HepG2 (cell line): ENCODE data around the gene ZNF763. TPM values are rescaled to one million over a fixed set of nuclear protein-coding genes. Genes with fewer than 3 reads are reported as not detected.

Experiments
- ATAC-seq: fragments of 200-7000 bp; cut with Tn5 transposase; 3 replicates; pipeline ENCODE4 v1.9.1; 2020; ENCODE audit warnings: mild to moderate bottlenecking, moderate library complexity
- BruUV-seq: library from RNA; stranded (reverse); fragments of 400-500 nt; replicated peaks from 2 replicates; lab custom pipeline; 2021; lab: Mats Ljungman, UMichigan
- CTCF ChIA-PET: fragments of 300-600 bp; formaldehyde crosslinking; extraction: SDS; loops from one replicate; lab custom pipeline; 2021; ENCODE audit warnings: low total read pairs, inconsistent platforms, low intra/inter-chr PET ratio; lab: Yijun Ruan, JAX
- POLR2A ChIA-PET: fragments of 350-600 bp; sonication (Branson Sonifier 250); formaldehyde crosslinking; loops from one replicate; lab custom pipeline; 2020; ENCODE audit warnings: antibody characterized with exemption, inconsistent platforms; lab: Yijun Ruan, JAX
- DNase-seq: peaks from one replicate; pipeline ENCODE4 v3.0.0-alpha.2; 2015; ENCODE audit warnings: low spot score
- FAIRE-seq: peaks from 3 replicates; lab custom pipeline; 2011; peaks lifted over from hg19 to GRCh38; lab: Jason Lieb, UNC
- H2AFZ ChIP-seq: one replicate; pipeline ENCODE4 v1.6.1; 2011; ENCODE audit warnings: low read length, inconsistent platforms
- H3K27ac ChIP-seq: fragments of 300-600 bp; 3 replicates; pipeline ENCODE4 v1.8.0; 2011; ENCODE audit warnings: mixed run types, mild to moderate bottlenecking, mixed read lengths, low read length, inconsistent platforms; ENCODE audit not compliant: insufficient read depth; ENCODE audit errors: extremely low read length
- H3K27me3 ChIP-seq, 2 experiments: fragments of 200-600 bp in 1 of 2; 2 replicates in 1 of 2; 3 replicates in 1 of 2; pipeline versions ENCODE4 v1.6.0 to v1.8.0; 2011; ENCODE audit warnings: low read length in 2 of 2, mild to moderate bottlenecking in 2 of 2, moderate library complexity in 2 of 2, inconsistent platforms in 1 of 2; ENCODE audit not compliant: insufficient read depth in 2 of 2, control insufficient read depth in 1 of 2
- H3K36me3 ChIP-seq, 2 experiments: fragments of 200-600 bp in 1 of 2; replicated peaks in 1 of 2; 2 replicates in 1 of 2; 3 replicates in 1 of 2; pipeline versions ENCODE4 v1.5.1 to v1.8.0; 2011; ENCODE audit warnings: low read length in 2 of 2, inconsistent platforms in 1 of 2; ENCODE audit not compliant: insufficient read depth in 2 of 2, control insufficient read depth in 1 of 2
- H3K4me1 ChIP-seq: 2 replicates; pipeline ENCODE4 v1.5.1; 2012; ENCODE audit warnings: low read length, inconsistent platforms; ENCODE audit not compliant: insufficient read depth
- H3K4me2 ChIP-seq: 2 replicates; pipeline ENCODE4 v1.6.0; 2011; ENCODE audit warnings: low read depth, low read length, inconsistent platforms
- H3K4me3 ChIP-seq, 3 experiments: fragments of 200-600 bp in 1 of 3; sonication (generic), shearing (Covaris generic) in 1 of 3; replicated peaks in 1 of 3; 2 replicates each; pipeline ENCODE4 v1.5.1; 2011 to 2016; ENCODE audit warnings: low read length in 3 of 3, inconsistent platforms in 2 of 3, low read depth in 2 of 3, mild to moderate bottlenecking in 2 of 3, control low read depth in 1 of 3, mixed read lengths in 1 of 3; ENCODE audit not compliant: insufficient read depth in 1 of 3
- H3K79me2 ChIP-seq: one replicate; pipeline ENCODE4 v1.6.1; 2011; ENCODE audit warnings: low read length, inconsistent platforms; ENCODE audit not compliant: insufficient read depth
- H3K9ac ChIP-seq: 2 replicates; pipeline ENCODE4 v1.6.0; 2011; ENCODE audit warnings: mild to moderate bottlenecking, low read depth, low read length, inconsistent platforms; ENCODE audit not compliant: insufficient read depth
- H3K9me3 ChIP-seq: 2 replicates; pipeline ENCODE4 v1.5.1; 2012; ENCODE audit warnings: mild to moderate bottlenecking, low read length
- H4K20me1 ChIP-seq: 2 replicates; pipeline ENCODE4 v1.6.0; 2011; ENCODE audit warnings: inconsistent platforms, mild to moderate bottlenecking, low read length, moderate library complexity; ENCODE audit not compliant: insufficient read depth
- FOSL2 ChIP-seq: sonication (generic); formaldehyde crosslinking; IDR thresholded peaks from 2 replicates; pipeline ENCODE4 v1.4.0; 2020; ENCODE audit warnings: missing genetic modification reagents
- GRHL1 ChIP-seq: sonication (generic); formaldehyde crosslinking; conservative IDR thresholded peaks from 2 replicates; pipeline ENCODE4 v1.8.0; 2022; ENCODE audit warnings: missing genetic modification reagents
- HDAC2 ChIP-seq: sonication (generic); formaldehyde crosslinking; IDR thresholded peaks from 2 replicates; pipeline ENCODE4 v1.4.0; 2020; ENCODE audit warnings: missing genetic modification reagents
- HOXA5 ChIP-seq: sonication (generic); formaldehyde crosslinking; IDR thresholded peaks from 2 replicates; pipeline ENCODE4 v1.4.0; 2020; ENCODE audit warnings: missing genetic modification reagents
- MEIS2 ChIP-seq: sonication (generic); formaldehyde crosslinking; IDR thresholded peaks from 2 replicates; pipeline ENCODE4 v1.9.0; 2021; ENCODE audit warnings: mild to moderate bottlenecking, missing genetic modification reagents
- MXD4 ChIP-seq: IDR thresholded peaks from 2 replicates; pipeline ENCODE4 v1.6.1; 2016; ENCODE audit warnings: mild to moderate bottlenecking, missing biosample characterization, missing genetic modification reagents
- MYNN ChIP-seq: sonication (generic); formaldehyde crosslinking; IDR thresholded peaks from 2 replicates; pipeline ENCODE4 v1.4.0; 2020; ENCODE audit warnings: mild to moderate bottlenecking, low read depth, missing genetic modification reagents
- RORA ChIP-seq: sonication (generic); formaldehyde crosslinking; IDR thresholded peaks from 2 replicates; pipeline ENCODE4 v1.5.0; 2020; ENCODE audit warnings: mild to moderate bottlenecking, missing genetic modification reagents, moderate library complexity
- SETDB1 ChIP-seq: sonication (generic); formaldehyde crosslinking; IDR thresholded peaks from 2 replicates; pipeline ENCODE4 v1.5.1; 2020; ENCODE audit warnings: missing genetic modification reagents, mild to moderate bottlenecking, borderline replicate concordance
- XRCC5 ChIP-seq: fragments of 200-400 bp; formaldehyde crosslinking; optimal IDR thresholded peaks from 2 replicates; pipeline ENCODE3; 2017; ENCODE audit warnings: mild to moderate bottlenecking, low read length
- ZNF207 ChIP-seq: fragments of 450-650 bp; IDR thresholded peaks from 2 replicates; pipeline ENCODE4 v1.6.1; 2016; ENCODE audit warnings: antibody characterized with exemption, borderline replicate concordance
- ZNF788 ChIP-seq: sonication (generic); formaldehyde crosslinking; IDR thresholded peaks from 2 replicates; pipeline ENCODE4 v1.5.0; 2020; ENCODE audit warnings: mild to moderate bottlenecking, missing genetic modification reagents, borderline replicate concordance
- WGBS: methylation state at CpG from one replicate; pipeline ENCODE4 v1.1.6; 2017; ENCODE audit warnings: low lambda C conversion rate; 5-methylcytosine and 5-hydroxymethylcytosine counted together
- in situ Hi-C: cut with HindIII; loops from 2 replicates; pipeline ENCODE4 v1.10.0; 2017; ENCODE audit warnings: low pct_unique_long_range_greater_than_20kb; ENCODE audit not compliant: extremely low pct_ligation_motif_present
- intact Hi-C: fragments of 100-400 bp; cut with micrococcal nuclease; formaldehyde crosslinking; loops from one replicate; pipeline ENCODE4 v1.10.0; 2022; ENCODE audit not compliant: unreplicated experiment
- polyA plus RNA-seq, 8 experiments: library from polyadenylated mRNA; depleted of rRNA in 3 of 8; stranded (reverse) in 7 of 8; unstranded in 1 of 8; fragments of >200 nt; fragmentation: Illumina TruSeq in 4 of 8; extraction: Trizol in 4 of 8; gene quantifications; 2 replicates each; pipeline versions ENCODE4 v1.2.1 to v1.2.3, GENCODE V29; 2011 to 2016; ENCODE audit warnings: low read depth in 4 of 8, missing spikeins in 1 of 8, mixed read lengths in 1 of 8; ENCODE audit not compliant: insufficient read depth in 1 of 8
- total RNA-seq, 5 experiments: library from RNA; depleted of rRNA; stranded (reverse); fragments of >200 nt; fragmentation: Illumina TruSeq; extraction: Trizol; gene quantifications; 2 replicates each; pipeline ENCODE4 v1.2.3, GENCODE V29; 2016; ENCODE audit warnings: low read depth in 1 of 5
- TF ChIP-seq, protein P1 (sequence below): IDR thresholded peaks from 2 replicates; pipeline ENCODE4 v1.6.1; 2016
- TF ChIP-seq, protein P2 (sequence below): IDR thresholded peaks from 2 replicates; pipeline ENCODE4 v1.6.1; 2016; ENCODE audit warnings: missing biosample characterization, missing genetic modification reagents, low read depth
- TF ChIP-seq, protein P3 (sequence below): sonication (generic); formaldehyde crosslinking; IDR thresholded peaks from 2 replicates; pipeline ENCODE4 v1.4.0; 2020; ENCODE audit warnings: missing genetic modification reagents

Gene ZNF763
- total and polyA plus RNA-seq, 2 of the 13 experiments (the other 11 are each of a cell fraction or from before 2014, with no cell fraction given), result 0.08 to 0.42 TPM

- no peak for DNase-seq
- H2AFZ ChIP-seq, result no peak overlapping the region
- H3K4me1 ChIP-seq, result peaks cover 8% of the 10 kb centered on the region
- H3K36me3 ChIP-seq, result no peaks in the 10 kb centered on the region
- in situ Hi-C loops, result no loop called here
- 63% methylated on average over 1 of the region's 1 CpG for WGBS
- H3K9ac ChIP-seq, result no peak overlapping the region
- H3K27ac ChIP-seq, result no peak overlapping the region
- no peaks in the 10 kb centered on the region for H3K79me2 ChIP-seq
- no peaks in the 10 kb centered on the region for H3K27me3 ChIP-seq
- no peak for ATAC-seq
- POLR2A ChIA-PET, result interaction anchor here (2.5 kb wide), 1 partner anchor 57 kb away, joined by 7 read pairs; the partner anchor contains the start of gene ZNF878
- intact Hi-C loops, result no loop called here
- no peaks in the 10 kb centered on the region for H4K20me1 ChIP-seq
- CTCF ChIA-PET, result no interaction called here
- no peak overlapping the region for H3K4me2 ChIP-seq
- H3K9me3 ChIP-seq, result no peaks in the 10 kb centered on the region
- BruUV-seq, result no TSS peak
- no peak overlapping the region for H3K4me3 ChIP-seq
- FAIRE-seq, result no peak
- TF ChIP-seq SETDB1 (CRISPR knock-in tag) (no peak), HDAC2 (no peak), ZNF207 (no peak), MYNN (no peak), FOSL2 (no peak), ZNF788 (no peak), XRCC5 (no peak), GRHL1 (no peak), MEIS2 (no peak), MXD4 (CRISPR knock-in tag) (no peak), RORA (no peak), HOXA5 (CRISPR knock-in tag) (no peak)
- TF ChIP-seq, protein P1, sequence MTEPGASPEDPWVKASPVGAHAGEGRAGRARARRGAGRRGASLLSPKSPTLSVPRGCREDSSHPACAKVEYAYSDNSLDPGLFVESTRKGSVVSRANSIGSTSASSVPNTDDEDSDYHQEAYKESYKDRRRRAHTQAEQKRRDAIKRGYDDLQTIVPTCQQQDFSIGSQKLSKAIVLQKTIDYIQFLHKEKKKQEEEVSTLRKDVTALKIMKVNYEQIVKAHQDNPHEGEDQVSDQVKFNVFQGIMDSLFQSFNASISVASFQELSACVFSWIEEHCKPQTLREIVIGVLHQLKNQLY (CRISPR knock-in tag), result no peak
- TF ChIP-seq, protein P2, sequence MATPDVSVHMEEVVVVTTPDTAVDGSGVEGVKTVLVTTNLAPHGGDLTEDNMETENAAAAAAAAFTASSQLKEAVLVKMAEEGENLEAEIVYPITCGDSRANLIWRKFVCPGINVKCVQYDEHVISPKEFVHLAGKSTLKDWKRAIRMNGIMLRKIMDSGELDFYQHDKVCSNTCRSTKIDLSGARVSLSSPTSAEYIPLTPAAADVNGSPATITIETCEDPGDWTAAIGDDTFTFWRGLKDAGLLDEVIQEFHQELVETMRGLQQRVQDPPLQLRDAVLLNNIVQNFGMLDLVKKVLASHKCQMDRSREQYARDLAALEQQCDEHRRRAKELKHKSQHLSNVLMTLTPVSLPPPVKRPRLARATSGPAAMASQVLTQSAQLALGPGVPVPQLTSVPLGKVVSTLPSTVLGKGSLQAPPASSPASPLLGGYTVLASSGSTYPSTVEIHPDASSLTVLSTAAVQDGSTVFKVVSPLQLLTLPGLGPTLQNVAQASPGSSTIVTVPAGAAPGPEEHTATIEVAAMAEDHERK (CRISPR knock-in tag), result no peak
- TF ChIP-seq, protein P3, sequence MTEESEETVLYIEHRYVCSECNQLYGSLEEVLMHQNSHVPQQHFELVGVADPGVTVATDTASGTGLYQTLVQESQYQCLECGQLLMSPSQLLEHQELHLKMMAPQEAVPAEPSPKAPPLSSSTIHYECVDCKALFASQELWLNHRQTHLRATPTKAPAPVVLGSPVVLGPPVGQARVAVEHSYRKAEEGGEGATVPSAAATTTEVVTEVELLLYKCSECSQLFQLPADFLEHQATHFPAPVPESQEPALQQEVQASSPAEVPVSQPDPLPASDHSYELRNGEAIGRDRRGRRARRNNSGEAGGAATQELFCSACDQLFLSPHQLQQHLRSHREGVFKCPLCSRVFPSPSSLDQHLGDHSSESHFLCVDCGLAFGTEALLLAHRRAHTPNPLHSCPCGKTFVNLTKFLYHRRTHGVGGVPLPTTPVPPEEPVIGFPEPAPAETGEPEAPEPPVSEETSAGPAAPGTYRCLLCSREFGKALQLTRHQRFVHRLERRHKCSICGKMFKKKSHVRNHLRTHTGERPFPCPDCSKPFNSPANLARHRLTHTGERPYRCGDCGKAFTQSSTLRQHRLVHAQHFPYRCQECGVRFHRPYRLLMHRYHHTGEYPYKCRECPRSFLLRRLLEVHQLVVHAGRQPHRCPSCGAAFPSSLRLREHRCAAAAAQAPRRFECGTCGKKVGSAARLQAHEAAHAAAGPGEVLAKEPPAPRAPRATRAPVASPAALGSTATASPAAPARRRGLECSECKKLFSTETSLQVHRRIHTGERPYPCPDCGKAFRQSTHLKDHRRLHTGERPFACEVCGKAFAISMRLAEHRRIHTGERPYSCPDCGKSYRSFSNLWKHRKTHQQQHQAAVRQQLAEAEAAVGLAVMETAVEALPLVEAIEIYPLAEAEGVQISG (CRISPR knock-in tag), result no peak
Observed at GRCh38 chr19:11995174-11995573, 30.3 kb downstream of the ZNF763 start.
